HepG2 (cell line): Measurements from ENCODE around the gene C1GALT1. TPM values are rescaled to one million over a fixed set of nuclear protein-coding genes. Genes with fewer than 3 reads are reported as not detected.

ENCODE experiments used
- CAMTA2 ChIP-seq: sonication (generic); formaldehyde crosslinking; IDR thresholded peaks from 2 replicates; pipeline ENCODE4 v1.4.0; 2020; ENCODE audit warnings: mild to moderate bottlenecking, missing genetic modification reagents, borderline replicate concordance
- HNRNPUL1 ChIP-seq: fragments of 200-400 bp; formaldehyde crosslinking; IDR thresholded peaks from 2 replicates; pipeline ENCODE4 v1.6.1; 2017; ENCODE audit warnings: low read depth, mild to moderate bottlenecking, low read length, moderate library complexity
- MAF1 ChIP-seq: sonication (generic); formaldehyde crosslinking; IDR thresholded peaks from 2 replicates; pipeline ENCODE4 v1.5.0; 2020; ENCODE audit warnings: missing genetic modification reagents, borderline replicate concordance
- NRL ChIP-seq: sonication (generic); formaldehyde crosslinking; IDR thresholded peaks from 2 replicates; pipeline ENCODE4 v1.5.0; 2020; ENCODE audit warnings: missing genetic modification reagents, mild to moderate bottlenecking, moderate library complexity, borderline replicate concordance
- RARG ChIP-seq: sonication (generic); formaldehyde crosslinking; IDR thresholded peaks from 2 replicates; pipeline ENCODE4 v1.4.0; 2020; ENCODE audit warnings: low read depth, mild to moderate bottlenecking, missing genetic modification reagents
- TBX2 ChIP-seq: sonication (generic); formaldehyde crosslinking; IDR thresholded peaks from 2 replicates; pipeline ENCODE4 v1.5.0; 2020; ENCODE audit warnings: missing genetic modification reagents, mild to moderate bottlenecking, borderline replicate concordance
- ZBTB34 ChIP-seq: sonication (generic); formaldehyde crosslinking; IDR thresholded peaks from 2 replicates; pipeline ENCODE4 v1.8.0; 2022; ENCODE audit warnings: mild to moderate bottlenecking, missing genetic modification reagents
- ZBTB40 ChIP-seq, 2 experiments: fragments of 450-650 bp in 1 of 2; sonication (generic) in 1 of 2; formaldehyde crosslinking in 1 of 2; IDR thresholded peaks; 2 replicates each; pipeline versions ENCODE4 v1.6.1 to v1.8.0; 2016 to 2022; ENCODE audit warnings: antibody characterized with exemption in 1 of 2, mild to moderate bottlenecking in 1 of 2, missing genetic modification reagents in 1 of 2
- ZNF33A ChIP-seq: sonication (generic); formaldehyde crosslinking; IDR thresholded peaks from 2 replicates; pipeline ENCODE4 v1.5.1; 2020; ENCODE audit warnings: missing genetic modification reagents, mild to moderate bottlenecking, moderate library complexity, borderline replicate concordance
- ZNF672 ChIP-seq: sonication (generic); formaldehyde crosslinking; IDR thresholded peaks from 2 replicates; pipeline ENCODE4 v1.8.1; 2022; ENCODE audit warnings: missing genetic modification reagents
- ZNF687 ChIP-seq: sonication (generic); formaldehyde crosslinking; IDR thresholded peaks from 2 replicates; pipeline ENCODE4 v1.5.1; 2020; ENCODE audit warnings: mild to moderate bottlenecking, missing genetic modification reagents, moderate library complexity
- ZNF781 ChIP-seq: sonication (generic); formaldehyde crosslinking; IDR thresholded peaks from 2 replicates; pipeline ENCODE4 v1.5.1; 2020; ENCODE audit warnings: borderline replicate concordance, mild to moderate bottlenecking, missing genetic modification reagents; ENCODE audit errors: not compliant biosample characterization
- polyA plus RNA-seq, 8 experiments: library from polyadenylated mRNA; depleted of rRNA in 3 of 8; stranded (reverse) in 7 of 8; unstranded in 1 of 8; fragments of >200 nt; fragmentation: Illumina TruSeq in 4 of 8; extraction: Trizol in 4 of 8; gene quantifications; 2 replicates each; pipeline versions ENCODE4 v1.2.1 to v1.2.3, GENCODE V29; 2011 to 2016; ENCODE audit warnings: low read depth in 4 of 8, missing spikeins in 1 of 8, mixed read lengths in 1 of 8; ENCODE audit not compliant: insufficient read depth in 1 of 8
- total RNA-seq, 5 experiments: library from RNA; depleted of rRNA; stranded (reverse); fragments of >200 nt; fragmentation: Illumina TruSeq; extraction: Trizol; gene quantifications; 2 replicates each; pipeline ENCODE4 v1.2.3, GENCODE V29; 2016; ENCODE audit warnings: low read depth in 1 of 5

C1GALT1 gene
- total and polyA plus RNA-seq, 2 of the 13 experiments (the other 11 are each of a cell fraction or from before 2014, with no cell fraction given): 57.1 to 65.9 TPM

DNA sequence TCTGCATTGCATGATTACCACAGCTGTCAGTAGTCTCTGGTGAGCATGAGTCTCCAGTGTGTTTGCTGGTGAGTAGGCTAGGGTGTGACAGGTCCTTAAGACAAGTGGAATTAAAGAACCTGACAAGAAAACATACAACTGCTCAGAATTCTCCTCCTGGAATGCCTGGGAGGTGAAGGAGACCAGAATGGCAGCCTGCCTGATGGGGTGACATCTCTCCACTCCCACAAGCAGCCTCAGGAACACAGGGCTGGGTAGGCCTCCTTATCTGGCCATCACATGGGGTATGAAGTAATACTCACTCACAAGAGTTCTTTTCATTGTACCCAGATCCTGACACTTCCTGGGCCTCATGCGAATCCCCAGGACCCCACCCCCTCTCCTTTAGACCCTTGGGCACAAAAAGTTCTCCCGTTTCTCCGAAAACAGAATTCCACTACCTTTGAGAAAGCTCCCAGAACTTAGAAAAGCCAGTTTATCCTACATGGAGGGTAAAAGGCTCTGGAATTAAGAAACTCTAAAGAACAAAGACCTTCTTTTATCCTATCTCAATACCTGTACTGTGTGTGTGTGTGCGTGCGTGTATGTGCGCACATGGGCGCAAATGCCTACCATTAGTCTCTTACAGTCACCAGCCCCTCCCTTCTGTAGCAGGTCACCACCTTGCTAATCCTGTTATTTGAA, 33.4 kb upstream of the C1GALT1 start (continued):
- TF ChIP-seq ZBTB40 (IDR thresholded peaks at IDR 0.05) (no peak), ZBTB40 (CRISPR knock-in tag; IDR thresholded peaks at IDR 0.05) (no peak), CAMTA2 (CRISPR knock-in tag) (no peak), ZNF687 (CRISPR knock-in tag) (no peak), NRL (CRISPR knock-in tag) (no peak), ZNF33A (CRISPR knock-in tag) (no peak), ZBTB34 (CRISPR knock-in tag) (no peak), TBX2 (CRISPR knock-in tag) (peak; percentile 60), HNRNPUL1 (no peak), RARG (CRISPR knock-in tag) (no peak), ZNF781 (CRISPR knock-in tag) (no peak), ZNF672 (CRISPR knock-in tag) (no peak), MAF1 (CRISPR knock-in tag) (no peak)
